Amniotic epithelial cell (primary cell): ENCODE results near the gene NFE2L2.
"Not testable (repeated sequence)": the region's sequence is repeated elsewhere in the genome, so short reads cannot be mapped to it uniquely, and the experiment has no call there.

Experiments used
- DNase-seq: peaks from one replicate; pipeline ENCODE4 v3.0.0-alpha.2; 2010; ENCODE audit warnings: low read depth

The NFE2L2 gene

DNA sequence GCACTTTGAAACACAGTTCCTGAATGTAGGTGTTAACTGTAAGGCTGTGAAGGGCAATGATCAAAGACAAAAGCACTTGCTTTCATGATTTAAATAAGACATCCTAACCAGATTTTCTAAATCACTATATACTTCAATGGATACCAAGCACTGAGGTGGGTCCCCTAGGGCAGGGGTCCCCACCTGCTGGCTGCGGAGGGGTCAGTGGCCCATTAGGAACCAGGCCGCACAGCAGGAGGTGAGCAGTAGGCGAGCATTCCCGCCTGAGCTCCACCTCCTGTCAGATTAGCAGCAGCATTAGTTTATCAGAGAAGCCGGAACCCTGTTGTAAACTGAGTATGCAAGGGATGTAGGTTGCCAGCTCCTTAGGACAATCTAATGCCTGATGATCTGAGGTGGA, 7.1 kb downstream of the NFE2L2 start:
- DNase-seq, result no peak

DNA sequence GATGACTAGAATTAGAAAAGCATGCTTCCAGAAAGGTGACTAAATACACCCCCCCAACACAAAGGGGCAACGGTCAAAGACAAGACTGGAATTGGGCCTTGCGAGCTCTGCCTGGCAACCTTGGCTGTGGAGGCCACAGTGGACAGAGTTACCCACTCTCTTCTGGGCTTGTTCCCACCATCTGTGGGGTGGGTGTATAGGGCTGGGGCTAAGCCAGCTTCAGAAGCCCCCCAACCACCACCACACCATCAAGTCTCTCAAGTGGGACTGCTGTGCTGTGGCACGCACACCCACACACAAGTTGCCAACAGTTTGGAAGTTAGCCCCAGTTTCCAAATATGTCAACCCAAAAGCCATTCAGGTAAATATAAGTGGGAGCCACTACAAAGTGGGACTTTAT, 7.8 kb downstream of the NFE2L2 start:
- no peak for DNase-seq

DNA sequence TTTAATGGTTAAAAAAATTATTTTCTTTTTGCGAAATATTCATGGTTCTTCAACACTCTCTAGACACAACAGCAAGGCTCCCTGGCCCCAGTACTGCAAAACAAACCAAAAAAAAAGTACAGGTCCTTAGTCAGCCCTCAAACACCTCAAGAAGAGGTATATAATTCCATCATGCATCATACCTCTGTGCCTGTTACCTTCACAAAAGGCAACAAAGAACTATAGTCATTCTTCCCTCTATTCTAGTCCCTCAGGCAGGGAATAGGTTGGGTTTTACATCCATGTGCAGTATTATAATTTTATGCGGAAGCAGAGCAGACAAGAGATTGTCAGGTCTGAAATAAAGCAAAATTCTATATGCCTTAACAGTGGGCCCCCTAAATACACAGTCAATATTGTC, 8.5 kb downstream of the NFE2L2 start:
- no peak for DNase-seq

DNA sequence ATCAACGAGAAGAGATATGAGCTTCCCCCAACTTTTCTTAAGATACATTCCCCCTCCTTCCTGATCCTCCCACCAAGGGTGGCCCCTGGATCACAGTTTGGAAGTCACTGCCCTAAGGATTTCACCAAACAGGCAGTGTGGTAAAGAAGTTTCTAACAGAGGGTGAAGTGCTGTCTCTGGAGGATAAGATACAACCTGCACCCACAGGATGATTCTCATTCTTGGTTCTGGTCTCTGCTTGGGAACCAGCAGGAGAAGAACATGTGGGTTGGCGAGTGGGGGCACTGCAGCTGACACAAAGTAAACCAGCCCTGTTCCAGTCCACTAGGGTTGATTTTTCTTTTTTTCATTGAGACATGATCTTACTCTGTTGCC, 9.3 kb downstream of the NFE2L2 start:
- no peak for DNase-seq

DNA sequence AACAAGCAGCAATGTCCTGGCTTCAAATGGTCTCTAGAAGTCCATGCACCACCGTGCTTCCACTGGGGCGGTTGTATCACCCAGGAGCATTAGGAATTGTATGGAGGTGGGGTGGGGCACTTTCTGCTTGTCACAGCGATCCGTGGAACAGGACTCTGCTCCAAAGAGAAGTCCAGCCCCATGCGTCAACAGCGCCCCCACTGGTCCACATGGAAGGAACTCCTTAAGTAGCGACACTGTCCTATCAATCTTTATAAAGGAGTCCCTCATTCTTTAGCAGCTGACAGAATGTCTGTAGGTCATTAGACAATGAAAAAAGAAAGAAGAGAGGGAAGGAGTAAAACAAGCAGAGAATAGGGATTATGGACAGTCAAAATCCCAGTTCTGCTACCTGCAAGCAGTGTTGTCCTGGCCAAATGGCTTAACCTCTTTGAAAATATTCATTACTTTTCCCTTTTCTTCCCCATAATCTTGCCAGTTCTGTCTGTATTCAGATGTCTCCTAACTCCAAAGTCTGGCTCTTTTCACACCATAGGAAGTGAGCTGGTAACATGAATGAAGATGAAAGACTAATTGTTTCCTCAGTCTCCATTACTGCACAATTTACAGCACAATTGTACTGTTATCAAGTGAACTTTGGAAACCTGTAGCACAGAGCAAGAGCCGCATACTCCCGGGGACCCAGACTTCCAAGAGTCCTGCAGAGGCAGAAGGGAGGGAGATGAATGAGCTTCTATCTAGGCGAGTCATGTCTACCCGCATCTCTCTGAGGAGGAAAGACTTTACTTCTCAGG, 9.9 kb downstream of the NFE2L2 start:
- no peak for DNase-seq

DNA sequence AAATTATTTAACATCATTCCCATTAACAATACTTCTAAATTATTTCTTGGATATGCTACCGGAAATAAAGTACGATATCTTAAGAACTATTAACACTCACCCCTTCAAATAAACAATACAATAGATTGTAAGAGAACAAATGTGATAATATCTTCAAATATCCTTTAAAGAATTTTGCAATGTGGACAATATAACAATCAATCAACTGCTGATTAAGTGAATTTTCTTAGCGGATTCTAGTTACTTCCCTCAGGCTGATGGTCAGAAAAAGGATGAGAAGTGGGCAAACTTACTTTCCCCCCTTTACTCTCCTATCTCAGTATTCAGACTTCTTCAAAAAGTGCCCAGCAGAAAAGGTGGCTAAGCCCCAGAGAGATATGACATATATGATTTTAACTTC, 10.8 kb downstream of the NFE2L2 start:
- no peak for DNase-seq

DNA sequence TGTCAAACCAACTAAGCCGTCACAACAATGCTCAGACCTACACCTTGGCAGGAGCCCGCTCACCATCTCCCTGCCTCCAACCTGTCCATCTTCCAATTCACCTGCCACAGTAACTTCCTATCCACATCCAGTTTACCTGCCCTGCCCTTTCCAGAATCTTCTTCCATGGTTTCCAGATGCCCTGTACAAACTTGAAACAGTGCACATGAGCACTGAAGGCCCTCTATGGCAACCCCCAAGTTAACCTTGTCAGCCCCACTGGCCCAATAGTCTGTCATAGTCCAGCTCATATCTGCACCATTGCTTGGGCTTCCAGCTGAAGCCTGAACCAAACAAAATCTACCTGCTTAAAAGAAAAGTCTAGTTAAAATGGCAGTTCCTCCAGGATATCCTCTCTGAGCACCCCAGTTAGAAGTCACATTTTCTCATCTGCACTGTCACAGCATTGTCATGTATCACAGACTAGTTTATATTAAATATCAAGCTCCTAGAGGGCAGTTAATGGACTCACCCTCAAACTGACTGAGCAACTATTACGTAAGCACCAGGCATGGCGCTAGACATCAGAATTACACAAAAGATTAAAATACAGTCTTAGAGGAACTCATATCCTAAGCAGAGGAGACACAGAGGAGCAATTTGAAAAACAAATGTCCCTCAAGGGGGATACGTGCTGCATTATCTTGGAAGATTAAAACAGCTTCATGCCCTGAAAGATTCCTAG, 11.6 kb downstream of the NFE2L2 start:
- DNase-seq, result no peak

DNA sequence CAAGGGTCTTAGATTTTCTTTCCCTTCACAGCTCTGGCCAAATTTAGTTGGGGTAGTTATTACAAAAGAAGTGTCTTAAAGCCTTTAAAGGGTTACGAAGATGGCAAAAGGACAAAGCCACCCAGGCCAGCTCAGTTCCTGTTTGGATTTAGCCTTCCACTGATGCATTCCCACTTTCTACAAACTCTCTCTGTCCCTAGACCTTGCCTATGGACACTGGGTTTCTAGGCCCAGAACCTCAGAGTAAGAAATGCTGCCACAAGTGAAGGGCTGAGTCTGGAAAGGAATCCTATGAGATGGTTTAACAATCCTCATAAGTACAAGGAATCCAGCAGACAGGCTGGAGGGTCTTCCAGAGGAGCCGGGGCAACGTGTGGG, 13.4 kb downstream of the NFE2L2 start:
- no peak for DNase-seq

DNA sequence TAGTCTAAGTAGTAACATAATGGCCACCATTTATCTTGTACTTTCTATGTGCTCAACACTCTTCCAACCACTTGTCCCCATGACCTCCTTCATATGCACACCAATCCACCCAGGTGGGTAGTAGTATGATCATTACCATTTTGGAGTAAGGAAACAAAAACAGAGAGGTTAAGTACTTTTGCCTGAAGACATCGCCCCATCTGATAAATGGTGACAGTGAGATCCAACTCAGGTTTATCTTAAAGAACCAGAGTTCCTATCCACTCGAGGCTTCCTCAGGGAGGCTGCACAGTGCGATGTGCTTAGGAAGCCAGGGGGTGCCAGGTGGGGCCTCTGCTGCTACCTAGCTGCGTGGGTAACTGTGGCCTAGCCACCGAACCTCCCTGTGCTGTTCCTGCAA, 14.1 kb downstream of the NFE2L2 start:
- no peak for DNase-seq

DNA sequence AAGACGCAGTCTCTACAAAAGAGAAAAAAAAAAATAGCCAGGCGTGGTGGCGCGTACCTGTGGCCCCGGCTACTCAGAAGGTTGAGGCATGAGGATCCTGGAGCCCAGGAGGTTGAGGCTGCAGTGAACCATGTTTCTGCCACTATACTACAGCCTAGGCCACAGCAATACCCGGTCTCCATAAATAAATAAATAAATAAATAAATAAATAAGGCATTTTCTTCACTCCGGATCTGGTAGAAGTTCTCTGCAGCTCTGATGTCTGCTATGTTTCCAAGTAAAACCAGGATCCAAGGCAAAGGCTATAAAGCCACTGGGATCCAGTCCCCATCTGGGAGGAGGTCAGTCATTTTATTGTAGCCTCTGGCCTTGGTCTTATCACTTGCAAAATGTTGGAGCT, 15.5 kb downstream of the NFE2L2 start:
- no peak for DNase-seq

DNA sequence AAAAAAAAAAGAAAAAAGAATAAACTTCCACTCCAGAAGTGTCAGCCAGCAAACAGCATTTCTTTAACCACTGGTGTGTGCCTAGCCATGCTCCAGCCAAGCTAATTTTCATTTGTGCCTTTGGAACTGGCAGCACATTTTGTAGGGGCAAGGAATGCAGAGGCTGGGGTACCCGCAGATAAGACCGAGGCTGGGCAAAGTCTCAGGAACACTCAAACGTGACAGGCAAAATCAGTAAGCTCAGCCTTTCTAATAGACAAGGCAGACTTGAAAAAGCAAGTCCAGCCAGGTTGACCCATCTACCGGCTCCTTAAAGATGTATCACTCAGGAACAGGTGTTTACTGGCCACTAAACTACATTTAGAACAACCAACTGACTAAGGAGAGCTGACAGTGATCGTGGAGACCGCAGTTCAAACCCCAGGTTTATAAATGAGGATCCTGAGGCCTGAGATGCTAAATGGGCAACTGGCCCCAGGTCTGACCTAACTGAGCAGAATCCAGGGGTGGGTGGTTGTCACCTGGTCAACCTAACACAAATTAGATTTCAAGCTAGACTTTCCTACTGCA, 16.7 kb downstream of the NFE2L2 start:
- DNase-seq, result no peak

DNA sequence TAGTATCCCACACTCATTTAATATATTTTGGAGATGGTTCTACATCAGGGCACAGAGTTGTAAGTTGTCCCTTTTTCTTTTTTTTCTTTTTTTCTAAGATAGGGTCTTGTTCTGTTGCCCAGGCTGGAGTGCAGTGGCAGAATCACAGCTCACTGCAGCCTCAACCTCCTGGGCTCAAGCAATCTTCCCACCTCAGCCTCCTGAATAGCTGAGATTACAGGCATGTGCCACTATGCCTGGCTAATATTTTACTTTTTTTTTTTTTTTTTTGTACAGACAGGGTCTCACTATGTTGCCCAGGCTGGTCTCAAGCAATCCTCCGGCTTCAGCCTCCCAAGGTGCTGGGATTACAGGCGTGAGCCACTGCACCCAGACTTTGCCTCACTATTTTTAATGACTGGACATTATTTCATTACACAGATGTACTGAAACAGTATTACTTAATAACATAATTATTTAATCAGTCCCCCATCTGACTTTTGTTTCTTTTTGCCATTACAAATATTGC, 17.9 kb downstream of the NFE2L2 start:
- not testable (repeated sequence) for DNase-seq

DNA sequence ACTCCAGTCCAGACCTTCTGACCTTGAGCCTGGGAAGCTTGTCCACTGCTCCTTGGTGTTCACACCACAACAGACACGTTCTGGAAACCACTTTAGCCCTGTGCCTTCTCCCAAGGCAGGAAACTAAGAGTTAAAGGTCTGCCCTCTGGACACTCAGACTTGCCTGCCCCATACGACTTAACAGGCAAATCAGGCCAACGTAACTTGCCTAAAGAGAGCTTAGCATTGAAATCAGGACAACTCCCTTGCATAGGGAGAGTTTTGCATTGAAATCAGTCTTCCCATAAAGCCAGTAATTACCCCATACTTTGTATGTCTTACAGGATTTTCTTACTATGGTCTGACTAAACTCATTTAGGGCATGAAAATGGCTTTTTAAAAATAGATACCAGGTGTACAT, 18.5 kb downstream of the NFE2L2 start:
- no peak for DNase-seq

DNA sequence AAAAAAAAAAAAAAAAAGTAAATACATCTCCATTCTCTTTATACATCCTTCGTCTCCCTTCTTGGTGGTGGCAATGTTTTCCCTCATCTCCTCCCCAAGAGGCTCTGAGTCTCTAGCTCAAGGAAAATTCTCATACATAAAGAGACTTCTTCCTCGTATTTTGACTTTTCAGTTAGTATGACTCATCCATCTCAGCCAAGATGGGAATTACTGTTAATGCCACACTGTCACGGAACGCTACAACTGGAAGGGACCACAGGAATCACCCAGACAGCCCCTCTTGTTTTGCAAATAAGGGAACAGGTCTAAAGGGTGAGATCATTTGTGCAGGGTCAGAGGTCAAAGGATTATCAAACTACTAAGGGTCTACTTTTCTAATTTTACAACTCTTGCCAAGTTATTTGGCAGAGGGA, 19.5 kb downstream of the NFE2L2 start:
- peak; percentile 66 for DNase-seq

DNA sequence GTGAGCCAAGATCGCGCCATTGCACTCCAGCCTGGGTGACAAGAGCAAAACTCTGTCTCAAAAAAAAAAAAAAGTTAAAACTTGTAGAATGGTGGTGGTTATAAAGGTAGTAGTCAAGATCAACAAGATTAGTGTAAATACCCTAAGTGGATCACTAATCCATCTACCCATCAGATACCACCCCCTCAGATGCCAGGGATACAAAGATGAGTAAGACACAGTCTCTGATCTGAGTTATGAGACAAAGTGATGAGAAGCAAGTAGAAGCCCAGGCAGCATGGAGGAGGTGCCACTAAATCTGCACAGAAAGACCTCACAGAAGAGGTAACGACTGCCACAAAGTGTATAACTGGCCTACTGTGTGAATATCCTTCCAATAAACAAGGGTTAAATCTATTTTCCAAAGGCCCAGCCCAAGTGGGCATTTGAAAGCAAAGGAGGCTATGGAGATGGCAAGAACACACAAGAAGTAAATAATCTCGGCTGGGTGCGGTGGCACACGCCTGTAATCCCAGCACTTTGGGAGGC, 20.2 kb downstream of the NFE2L2 start:
- DNase-seq, result no peak

DNA sequence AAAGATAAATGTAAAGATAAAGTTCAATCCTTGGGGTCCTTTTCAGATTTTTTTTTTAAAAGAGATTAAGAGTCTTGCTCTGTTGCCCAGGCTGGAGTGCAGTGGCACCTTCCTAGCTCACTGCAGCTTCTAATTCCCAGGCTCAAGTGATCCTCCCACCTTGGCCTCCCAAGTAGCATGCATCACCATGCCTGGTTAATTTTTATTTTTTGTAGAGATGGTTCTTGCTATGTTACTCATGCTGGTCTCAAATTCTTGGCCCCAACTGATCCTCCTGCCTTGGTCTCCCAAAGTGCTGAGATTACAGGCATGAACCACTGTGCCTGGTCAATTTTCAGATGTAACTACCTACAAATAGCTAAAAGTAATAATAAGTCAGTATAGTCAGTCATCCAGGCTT, 21.1 kb downstream of the NFE2L2 start:
- DNase-seq, result no peak

DNA sequence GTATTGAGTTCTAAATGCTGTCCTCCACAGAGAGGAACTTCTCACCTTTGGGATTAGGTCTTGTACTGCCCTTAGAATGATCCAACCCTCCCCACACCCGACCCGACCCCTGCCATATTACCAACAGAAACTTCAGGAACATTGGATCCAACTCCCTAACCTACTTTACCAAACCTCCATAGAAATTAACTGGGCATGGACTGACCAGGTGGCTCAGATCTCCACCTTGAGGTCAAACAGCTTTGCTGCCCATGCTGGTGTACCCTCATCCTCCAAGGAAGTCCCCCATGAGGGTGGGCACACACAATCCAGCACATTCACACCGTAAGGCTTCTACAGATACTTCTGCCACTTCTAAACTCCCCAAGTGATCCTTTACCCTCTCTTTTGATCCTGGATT, 21.5 kb downstream of the NFE2L2 start:
- no peak for DNase-seq

DNA sequence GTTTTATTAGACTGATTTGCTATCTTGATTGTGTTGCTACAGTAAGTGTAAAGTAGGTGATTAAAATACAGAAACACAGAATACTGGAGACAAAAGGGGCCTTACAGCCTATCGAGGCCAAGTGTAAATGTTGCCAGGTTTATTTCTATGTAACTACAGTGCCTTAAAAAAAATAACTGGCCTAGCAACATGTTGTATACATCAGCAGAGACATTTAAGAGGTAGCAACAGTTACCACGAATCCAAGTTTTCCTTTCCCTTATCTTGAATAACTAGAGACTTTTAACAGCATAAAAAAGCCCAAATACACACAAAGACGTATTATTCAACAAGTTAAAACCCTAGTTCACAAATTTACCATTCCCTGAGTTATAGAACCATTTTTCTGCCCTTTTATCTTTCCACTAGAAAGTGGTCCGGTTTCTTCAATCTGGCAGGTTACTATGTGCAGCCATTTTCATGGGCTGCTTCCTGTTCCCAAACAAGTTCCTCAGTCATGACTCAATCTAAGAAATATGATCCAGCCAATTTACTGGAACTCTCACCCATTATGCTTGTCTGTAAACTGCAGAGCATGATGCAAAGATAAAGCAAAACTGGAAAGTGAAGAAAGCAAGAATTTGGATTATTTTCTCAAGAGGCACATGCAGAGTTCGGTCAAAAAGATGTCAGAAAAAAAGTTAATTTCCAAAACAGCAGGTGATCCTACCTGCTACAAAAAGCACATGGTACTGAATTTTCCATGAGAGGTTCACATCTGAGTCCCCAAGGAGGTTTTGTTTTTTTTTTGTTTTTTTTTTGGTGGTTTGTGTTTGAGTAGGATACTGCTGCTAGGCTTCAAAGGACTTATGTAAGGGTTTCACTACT, 22.2 kb downstream of the NFE2L2 start:
- peak; percentile 93 for DNase-seq

DNA sequence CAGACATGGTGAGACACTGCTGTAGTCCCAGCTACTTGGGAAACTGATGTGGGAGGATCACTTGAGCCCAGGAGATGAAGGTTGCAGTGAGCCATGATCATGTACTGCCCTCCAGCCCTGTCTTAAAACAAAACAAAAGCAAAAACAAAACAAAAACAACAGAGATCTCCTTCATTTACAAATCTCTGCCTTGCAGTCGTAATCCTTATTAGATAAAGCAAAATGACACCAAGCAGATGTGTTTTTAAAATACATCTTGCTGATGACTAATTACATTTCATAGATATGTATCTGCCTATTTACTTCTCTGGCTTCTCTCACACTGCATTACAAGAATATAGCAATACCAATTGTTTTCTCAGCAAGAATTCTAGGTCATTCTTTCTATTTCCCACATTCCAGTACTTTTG, 22.8 kb downstream of the NFE2L2 start:
- peak; percentile 81 for DNase-seq

DNA sequence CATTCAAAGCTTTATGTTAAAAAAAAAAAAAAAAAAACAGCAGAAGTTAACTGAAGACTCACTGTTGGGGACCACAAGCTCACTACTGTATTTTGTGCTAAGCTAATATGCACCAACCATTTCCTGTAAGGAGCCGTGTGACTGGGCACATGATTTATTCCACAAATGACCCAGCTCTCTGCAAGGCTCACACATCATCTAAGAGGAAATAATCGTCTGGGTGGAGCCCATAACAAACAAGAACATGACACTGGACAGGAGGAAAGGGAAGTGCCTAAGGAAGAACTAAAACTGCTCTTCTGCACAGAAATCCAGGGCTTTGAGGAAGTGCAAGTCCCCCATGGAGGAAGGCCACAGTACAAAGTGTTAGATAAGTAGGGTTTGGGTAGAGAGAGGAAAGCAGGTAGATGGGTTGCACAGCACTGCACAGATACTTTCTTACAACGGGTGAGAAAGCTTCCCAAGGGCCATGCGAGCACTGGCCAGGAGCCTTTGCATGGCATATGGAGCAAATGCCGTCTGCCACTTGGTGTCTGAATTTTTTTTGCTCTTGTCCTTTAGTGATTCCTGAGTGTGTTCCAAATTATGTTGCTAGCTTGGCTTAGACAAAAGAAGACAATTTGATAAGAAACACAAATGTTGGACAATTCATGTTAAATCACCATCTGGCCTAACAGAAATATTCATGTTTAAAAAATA, 24.4 kb downstream of the NFE2L2 start:
- no peak for DNase-seq

DNA sequence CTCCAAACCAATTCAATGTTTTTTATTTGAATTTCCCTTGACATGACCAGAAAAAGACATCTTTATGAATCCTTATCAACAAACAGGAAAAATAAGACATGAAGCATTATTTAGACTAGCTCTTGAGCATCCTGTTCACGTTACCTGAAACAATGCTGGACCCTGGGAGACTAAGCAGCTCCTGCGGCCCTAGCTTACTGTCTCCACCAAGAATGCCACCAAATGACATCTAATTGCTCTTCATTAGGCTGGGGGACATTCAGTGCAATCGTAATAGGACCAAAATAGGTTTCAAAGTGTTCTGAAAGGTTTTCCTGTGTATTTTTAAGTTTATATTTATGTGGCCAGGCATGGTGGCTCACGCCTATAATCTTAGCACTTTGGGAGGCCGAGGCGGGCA, 25.5 kb downstream of the NFE2L2 start:
- DNase-seq, result no peak
